GM13976 (cell line): Measurements from ENCODE around the gene VIPR2.

Experiments used
- DNase-seq: peaks from one replicate; pipeline ENCODE4 v3.0.0; 2012; ENCODE audit warnings: low spot score
- CTCF ChIP-seq: IDR thresholded peaks from 2 replicates; pipeline ENCODE4 v1.5.1; 2012; ENCODE audit warnings: borderline replicate concordance, mild to moderate bottlenecking; ENCODE audit not compliant: insufficient read depth; ENCODE audit errors: extremely low read depth, missing control alignments, control extremely low read depth
- in situ Hi-C: fragments of 300-500 bp; cut with MboI; formaldehyde crosslinking; loops from one replicate; pipeline ENCODE4 v1.12.0; 2022; ENCODE audit warnings: low sequenced_read_pairs, mixed read lengths, inconsistent platforms; ENCODE audit not compliant: unreplicated experiment

VIPR2 gene

GRCh38 chr7:159158125-159158887 is 13.6 kb upstream of the VIPR2 start:
- no peak for TF ChIP-seq CTCF
- in situ Hi-C loops: no loop called here
- no peak for DNase-seq

DNA sequence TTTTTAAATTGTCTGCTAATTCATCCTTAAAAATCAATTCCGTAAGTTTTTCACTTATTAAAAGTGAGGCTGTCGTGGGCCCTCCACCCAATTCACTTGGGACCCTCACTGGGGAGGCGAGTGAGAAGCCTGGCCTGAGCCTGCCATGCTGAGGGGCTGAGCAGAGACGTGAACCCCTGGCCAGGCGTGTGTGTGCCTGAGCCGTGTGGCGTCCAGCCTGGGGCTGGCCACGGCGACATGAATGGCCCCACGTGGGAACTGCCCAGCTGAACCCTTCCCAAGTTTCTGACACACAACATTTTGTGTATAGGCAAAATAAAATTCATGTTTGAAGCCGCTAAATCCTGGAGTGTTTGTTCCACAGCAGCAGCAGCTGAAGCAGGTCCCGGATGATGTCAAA is 13.0 kb upstream of the VIPR2 start:
- DNase-seq: no peak
- in situ Hi-C loops: no loop called here
- no peak for TF ChIP-seq CTCF

DNA sequence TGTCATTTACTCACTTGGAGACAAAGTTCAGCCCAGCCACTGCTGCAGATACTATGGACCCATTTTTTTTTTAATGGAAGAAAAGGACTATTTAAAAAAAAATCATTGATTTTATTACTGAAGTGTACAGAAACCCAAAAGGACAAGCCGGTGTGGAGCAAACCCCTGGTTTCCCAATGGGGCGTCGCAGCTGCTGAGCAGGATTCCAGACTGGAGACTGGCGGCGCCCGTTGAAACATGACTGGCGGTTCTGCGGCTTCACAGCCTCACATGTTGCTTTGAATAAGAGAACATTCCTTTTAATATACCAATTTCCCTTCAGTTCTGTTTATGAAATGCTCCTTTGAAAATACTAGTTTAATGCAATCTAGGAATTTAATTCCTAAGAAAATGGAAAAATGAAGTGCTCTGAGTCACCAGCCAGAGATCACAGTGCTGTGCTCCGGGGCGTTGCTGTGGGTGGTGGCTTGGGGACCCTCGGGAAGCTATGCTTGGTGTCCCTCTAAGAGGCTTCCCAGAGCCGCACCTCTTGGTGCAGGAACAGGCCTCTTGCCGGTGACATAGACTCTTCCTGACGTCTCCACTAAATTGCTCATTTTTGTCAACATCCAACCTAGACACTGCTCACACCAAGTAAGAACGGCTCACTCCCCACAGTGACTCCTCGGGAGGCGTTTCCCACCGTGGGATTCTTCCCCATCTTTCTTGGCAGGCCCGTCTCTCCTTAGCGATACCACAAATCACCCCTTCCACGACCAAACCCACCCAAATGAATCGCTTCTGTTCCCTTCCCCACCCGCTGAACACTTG is 12.0 kb upstream of the VIPR2 start:
- in situ Hi-C loops: no loop called here
- no peak for TF ChIP-seq CTCF
- DNase-seq: no peak

DNA sequence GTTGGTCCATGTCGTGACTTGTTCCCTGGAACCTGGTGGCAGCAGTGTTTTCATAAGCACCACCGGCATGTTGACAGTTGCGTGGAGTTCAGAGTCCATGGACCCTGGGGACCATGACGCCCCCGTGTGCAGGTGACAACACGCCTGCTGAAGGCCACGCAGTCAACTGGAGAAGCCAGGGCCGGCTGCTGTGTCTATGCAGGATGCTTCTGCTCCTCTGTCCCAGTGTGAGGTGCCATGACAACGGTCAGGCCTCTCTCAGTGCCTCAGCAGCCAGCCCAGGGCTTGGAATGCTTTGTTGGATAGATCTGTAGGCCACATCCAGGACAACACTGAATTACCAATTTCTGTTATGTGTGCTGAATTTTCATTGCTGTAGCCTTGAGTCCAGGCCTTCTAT is 10.7 kb upstream of the VIPR2 start:
- no peak for TF ChIP-seq CTCF
- in situ Hi-C loops: no loop called here
- no peak for DNase-seq

DNA sequence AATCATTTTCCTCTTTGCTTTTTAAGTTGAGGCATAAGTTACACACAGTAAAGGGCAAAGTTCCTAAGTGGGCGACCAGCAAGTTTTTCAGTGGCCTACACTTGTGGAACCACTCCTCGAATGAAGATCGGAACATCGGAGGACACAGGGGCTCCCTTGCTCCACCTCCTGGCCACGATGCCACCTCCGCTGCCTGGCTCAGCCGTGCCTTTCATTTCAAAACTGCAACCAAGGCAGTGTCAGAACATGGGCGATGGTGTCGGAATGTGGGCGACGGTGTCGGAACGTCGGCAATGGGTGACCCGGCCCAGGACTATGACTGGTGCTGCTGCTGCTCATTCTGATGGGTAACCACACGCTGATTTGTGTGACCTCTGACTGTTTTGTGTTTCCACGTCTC is 9.6 kb upstream of the VIPR2 start:
- TF ChIP-seq CTCF: no peak
- DNase-seq: no peak
- in situ Hi-C loops: no loop called here

DNA sequence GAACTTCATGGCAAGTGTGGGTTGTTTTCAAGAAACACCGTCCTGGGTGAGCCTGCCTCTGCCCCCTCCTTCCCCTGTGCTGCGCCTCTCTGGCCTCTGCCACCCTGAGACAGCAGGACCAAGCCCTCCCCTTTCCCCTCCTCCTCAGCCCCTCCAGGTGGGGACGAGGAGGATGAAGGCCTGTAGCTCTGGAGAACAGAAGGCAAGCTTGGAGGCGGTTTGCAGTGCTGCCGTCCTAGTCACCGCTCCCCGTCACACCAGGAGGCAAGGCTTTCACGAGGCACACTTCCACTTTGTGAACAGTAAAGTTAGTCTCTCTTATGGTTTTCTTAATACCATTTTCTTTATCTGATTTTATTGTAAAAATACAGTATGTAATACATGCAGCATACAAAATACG is 8.8 kb upstream of the VIPR2 start:
- in situ Hi-C loops: no loop called here
- no peak for DNase-seq
- TF ChIP-seq CTCF: no peak

- in situ Hi-C loops: no loop called here
- DNase-seq: no peak
- no peak for TF ChIP-seq CTCF
Measured at GRCh38 chr7:159152816-159153215, 8.1 kb upstream of the VIPR2 start.
